ENCODE data around the gene SVOPL. TPM values are rescaled to one million over a fixed set of nuclear protein-coding genes. Genes with fewer than 3 reads are reported as not detected.

The SVOPL gene
- total and polyA plus RNA-seq, 2 donors (not counting 1 experiment from before 2014, with no cell fraction given): not detected

DNA sequence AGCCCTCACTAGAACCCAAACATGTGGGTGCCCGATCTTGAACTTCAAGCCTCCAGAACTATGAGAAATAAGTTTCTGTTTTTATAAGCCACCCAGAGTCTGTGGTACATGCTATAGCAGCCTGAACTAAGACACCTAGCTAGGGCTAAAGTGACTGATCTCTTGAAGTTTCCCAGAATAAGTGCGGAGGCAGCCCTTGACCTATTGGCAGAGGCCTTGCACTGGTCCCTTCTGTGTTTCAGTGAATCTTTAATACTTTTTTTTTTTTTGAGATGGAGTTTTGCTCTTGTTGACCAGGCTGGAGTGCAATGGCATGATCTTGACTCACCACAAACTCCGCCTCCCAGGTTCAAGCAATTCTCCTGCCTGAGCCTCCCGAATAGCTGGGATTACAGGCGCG, 85.1 kb downstream of the SVOPL start:
- CTCF ChIA-PET: no interaction called here
- no peak overlapping the region for H3K4me3 ChIP-seq (ENCODE audit: control extremely low read depth in 1 of 5, extremely low read depth in 1 of 5, insufficient read depth in 1 of 5, low read depth in 2 of 5, low read length in 4 of 5)
- POLR2A ChIA-PET: no interaction called here

DNA sequence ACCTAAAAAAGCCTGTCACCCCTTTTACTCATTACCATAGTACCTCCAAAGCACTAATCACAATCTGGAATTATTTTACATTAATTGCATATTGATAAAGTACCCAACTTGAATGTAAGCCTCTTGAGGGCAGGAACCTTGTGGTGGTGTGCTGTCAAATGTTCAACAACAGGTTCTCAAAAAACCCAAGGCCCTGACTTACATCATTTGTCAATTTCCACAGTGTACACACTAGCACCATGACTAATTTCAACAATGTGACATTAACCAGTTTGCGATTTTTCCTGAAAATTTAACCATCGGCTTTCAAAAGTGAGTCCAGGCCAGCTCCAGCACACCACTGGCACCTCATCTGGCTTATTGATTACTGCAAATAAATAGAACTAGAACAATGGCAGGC, 87.5 kb downstream of the SVOPL start:
- no peak for TF ChIP-seq EZH2 (IDR thresholded peaks at IDR 0.05; ENCODE audit: borderline replicate concordance, insufficient read depth, low read depth, low read length, poor library complexity, severe bottlenecking)
- H3K27ac ChIP-seq (ENCODE audit: low read length in 2 of 2): no peak overlapping the region
- Mint-ChIP-seq H3K27ac (no peak overlapping the region), H3K9me3 (ENCODE audit: insufficient read depth) (no peaks in the 10 kb centered on the region), H3K27me3 (no peaks in the 10 kb centered on the region), H3K4me1 (peaks cover under 1% of the 10 kb centered on the region), H3K4me3 (no peak overlapping the region)
- H3K9me3 ChIP-seq (ENCODE audit: control extremely low read depth in 1 of 3, control insufficient read depth in 2 of 3, insufficient read depth in 1 of 3, low read length in 2 of 3): no peaks in the 10 kb centered on the region
- ATAC-seq (ENCODE audit: low read depth): no peak
- H2AFZ ChIP-seq (ENCODE audit: insufficient read depth, low read depth, low read length, poor library complexity, severe bottlenecking): no peak overlapping the region
- intact Hi-C loops (cut with micrococcal nuclease): no loop called here
- no peaks in the 10 kb centered on the region for H3K4me1 ChIP-seq (ENCODE audit: control insufficient read depth in 2 of 2, insufficient read depth in 2 of 2, low read length in 2 of 2)
- H3K36me3 ChIP-seq (replicated peaks in 1 of 2; ENCODE audit: control extremely low read depth in 1 of 2, control insufficient read depth in 1 of 2, extremely low read depth in 1 of 2, insufficient read depth in 2 of 2, low read length in 1 of 2): no peaks in the 10 kb centered on the region
- no peaks in the 10 kb centered on the region for H4K20me1 ChIP-seq (ENCODE audit: control insufficient read depth, insufficient read depth, low read length, poor library complexity, severe bottlenecking)
- ChIA-PET CTCF (no interaction called here), POLR2A (no interaction called here)
- WGBS (ENCODE audit: insufficient coverage): 100% methylated on average over 1 of the region's 2 CpGs
- no peaks in the 10 kb centered on the region for H3K27me3 ChIP-seq (replicated peaks in 1 of 4; ENCODE audit: control extremely low read depth in 1 of 4, control insufficient read depth in 3 of 4, insufficient read depth in 4 of 4, low read length in 3 of 4)
- no peak for DNase-seq
- no peak overlapping the region for H3K4me3 ChIP-seq (ENCODE audit: control extremely low read depth in 1 of 5, extremely low read depth in 1 of 5, insufficient read depth in 1 of 5, low read depth in 2 of 5, low read length in 4 of 5)
- no peak overlapping the region for H3K9ac ChIP-seq (ENCODE audit: low read length)
- no peaks in the 10 kb centered on the region for H3K79me2 ChIP-seq (ENCODE audit: control insufficient read depth, insufficient read depth, low read length)
- no peak overlapping the region for H3K4me2 ChIP-seq (replicated peaks; ENCODE audit: low read depth, low read length, poor library complexity, severe bottlenecking)

More for the DNA sequence above, 85.1 kb downstream of the SVOPL start:
- Mint-ChIP-seq H3K9me3 (ENCODE audit: insufficient read depth) (no peaks in the 10 kb centered on the region), H3K4me1 (no peaks in the 10 kb centered on the region), H3K27me3 (no peaks in the 10 kb centered on the region), H3K4me3 (no peak overlapping the region), H3K27ac (no peak overlapping the region)
- Histone ChIP-seq H3K27me3 (replicated peaks in 1 of 4; ENCODE audit: control extremely low read depth in 1 of 4, control insufficient read depth in 3 of 4, insufficient read depth in 4 of 4, low read length in 3 of 4) (no peaks in the 10 kb centered on the region), H3K9me3 (ENCODE audit: control extremely low read depth in 1 of 3, control insufficient read depth in 2 of 3, insufficient read depth in 1 of 3, low read length in 2 of 3) (no peaks in the 10 kb centered on the region), H3K4me2 (replicated peaks; ENCODE audit: low read depth, low read length, poor library complexity, severe bottlenecking) (no peak overlapping the region), H3K4me1 (ENCODE audit: control insufficient read depth in 2 of 2, insufficient read depth in 2 of 2, low read length in 2 of 2) (no peaks in the 10 kb centered on the region), H3K9ac (ENCODE audit: low read length) (no peak overlapping the region), H3K36me3 (replicated peaks in 1 of 2; ENCODE audit: control extremely low read depth in 1 of 2, control insufficient read depth in 1 of 2, extremely low read depth in 1 of 2, insufficient read depth in 2 of 2, low read length in 1 of 2) (no peaks in the 10 kb centered on the region), H3K79me2 (ENCODE audit: control insufficient read depth, insufficient read depth, low read length) (no peaks in the 10 kb centered on the region), H3K27ac (ENCODE audit: low read length in 2 of 2) (no peak overlapping the region), H2AFZ (ENCODE audit: insufficient read depth, low read depth, low read length, poor library complexity, severe bottlenecking) (no peak overlapping the region), H4K20me1 (ENCODE audit: control insufficient read depth, insufficient read depth, low read length, poor library complexity, severe bottlenecking) (no peaks in the 10 kb centered on the region)
- TF ChIP-seq, protein P1, sequence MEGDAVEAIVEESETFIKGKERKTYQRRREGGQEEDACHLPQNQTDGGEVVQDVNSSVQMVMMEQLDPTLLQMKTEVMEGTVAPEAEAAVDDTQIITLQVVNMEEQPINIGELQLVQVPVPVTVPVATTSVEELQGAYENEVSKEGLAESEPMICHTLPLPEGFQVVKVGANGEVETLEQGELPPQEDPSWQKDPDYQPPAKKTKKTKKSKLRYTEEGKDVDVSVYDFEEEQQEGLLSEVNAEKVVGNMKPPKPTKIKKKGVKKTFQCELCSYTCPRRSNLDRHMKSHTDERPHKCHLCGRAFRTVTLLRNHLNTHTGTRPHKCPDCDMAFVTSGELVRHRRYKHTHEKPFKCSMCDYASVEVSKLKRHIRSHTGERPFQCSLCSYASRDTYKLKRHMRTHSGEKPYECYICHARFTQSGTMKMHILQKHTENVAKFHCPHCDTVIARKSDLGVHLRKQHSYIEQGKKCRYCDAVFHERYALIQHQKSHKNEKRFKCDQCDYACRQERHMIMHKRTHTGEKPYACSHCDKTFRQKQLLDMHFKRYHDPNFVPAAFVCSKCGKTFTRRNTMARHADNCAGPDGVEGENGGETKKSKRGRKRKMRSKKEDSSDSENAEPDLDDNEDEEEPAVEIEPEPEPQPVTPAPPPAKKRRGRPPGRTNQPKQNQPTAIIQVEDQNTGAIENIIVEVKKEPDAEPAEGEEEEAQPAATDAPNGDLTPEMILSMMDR (IDR thresholded peaks at IDR 0.05): no peak
- TF ChIP-seq EZH2 (IDR thresholded peaks at IDR 0.05; ENCODE audit: borderline replicate concordance, insufficient read depth, low read depth, low read length, poor library complexity, severe bottlenecking): no peak
- intact Hi-C loops (cut with micrococcal nuclease): no loop called here
- ATAC-seq (ENCODE audit: low read depth) (no peak), DNase-seq (no peak)
- 100% methylated on average over 2 of the region's 6 CpGs for WGBS (ENCODE audit: insufficient coverage)
